ENCODE results near the gene MEGF10.

- TF ChIP-seq, protein P1, sequence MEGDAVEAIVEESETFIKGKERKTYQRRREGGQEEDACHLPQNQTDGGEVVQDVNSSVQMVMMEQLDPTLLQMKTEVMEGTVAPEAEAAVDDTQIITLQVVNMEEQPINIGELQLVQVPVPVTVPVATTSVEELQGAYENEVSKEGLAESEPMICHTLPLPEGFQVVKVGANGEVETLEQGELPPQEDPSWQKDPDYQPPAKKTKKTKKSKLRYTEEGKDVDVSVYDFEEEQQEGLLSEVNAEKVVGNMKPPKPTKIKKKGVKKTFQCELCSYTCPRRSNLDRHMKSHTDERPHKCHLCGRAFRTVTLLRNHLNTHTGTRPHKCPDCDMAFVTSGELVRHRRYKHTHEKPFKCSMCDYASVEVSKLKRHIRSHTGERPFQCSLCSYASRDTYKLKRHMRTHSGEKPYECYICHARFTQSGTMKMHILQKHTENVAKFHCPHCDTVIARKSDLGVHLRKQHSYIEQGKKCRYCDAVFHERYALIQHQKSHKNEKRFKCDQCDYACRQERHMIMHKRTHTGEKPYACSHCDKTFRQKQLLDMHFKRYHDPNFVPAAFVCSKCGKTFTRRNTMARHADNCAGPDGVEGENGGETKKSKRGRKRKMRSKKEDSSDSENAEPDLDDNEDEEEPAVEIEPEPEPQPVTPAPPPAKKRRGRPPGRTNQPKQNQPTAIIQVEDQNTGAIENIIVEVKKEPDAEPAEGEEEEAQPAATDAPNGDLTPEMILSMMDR (IDR thresholded peaks at IDR 0.05), result no peak
- no peak for TF ChIP-seq POLR2A (IDR thresholded peaks at IDR 0.05)
Observed at GRCh38 chr5:127430627-127431026, 140.0 kb downstream of the MEGF10 start.
